Measurements from ENCODE around the gene GNG8. TPM values are rescaled to one million over a fixed set of nuclear protein-coding genes. Genes with fewer than 3 reads are reported as not detected.

Gene GNG8
- total and polyA plus RNA-seq, 10 of the 15 experiments (the other 5 are each of a cell fraction or from before 2014, with no cell fraction given): 1.2 to 6.6 (median 2.7) TPM; not detected in 6

- TF ChIP-seq E4F1 (IDR thresholded peaks at IDR 0.05; ENCODE audit: borderline replicate concordance, partially characterized antibody): no peak
- no peak for TF ChIP-seq RFX5 (IDR thresholded peaks at IDR 0.05; ENCODE audit: low read depth, low read length)
- no peak for TF ChIP-seq BMI1 (IDR thresholded peaks at IDR 0.05; ENCODE audit: borderline replicate concordance)
- TF ChIP-seq HDGF (IDR thresholded peaks at IDR 0.05): no peak
- TF ChIP-seq ZNF622 (IDR thresholded peaks at IDR 0.05): no peak
- TF ChIP-seq POLR2AphosphoS5 (IDR thresholded peaks at IDR 0.05; ENCODE audit: low read length): no peak
- TF ChIP-seq MAX (IDR thresholded peaks at IDR 0.05; ENCODE audit: low read depth, low read length): no peak
- no peak for TF ChIP-seq IRF5 (IDR thresholded peaks at IDR 0.05; ENCODE audit: borderline replicate concordance)
- TF ChIP-seq USF2 (IDR thresholded peaks at IDR 0.05; ENCODE audit: borderline replicate concordance, low read depth, low read length): no peak
- no peak for TF ChIP-seq PAX8 (IDR thresholded peaks at IDR 0.05)
- no peak for TF ChIP-seq FOS (IDR thresholded peaks at IDR 0.05; ENCODE audit: borderline replicate concordance, extremely low read depth, insufficient read length)
- TF ChIP-seq ZSCAN29 (IDR thresholded peaks at IDR 0.05): no peak
- no peak for TF ChIP-seq HDAC2 (IDR thresholded peaks at IDR 0.05)
- TF ChIP-seq SRF (IDR thresholded peaks at IDR 0.05; ENCODE audit: low read depth in 2 of 2, low read length in 2 of 2): no peak
- TF ChIP-seq BCL11A (IDR thresholded peaks at IDR 0.05; ENCODE audit: low read depth, low read length): no peak
- no peak for TF ChIP-seq SREBF1 (IDR thresholded peaks at IDR 0.05; ENCODE audit: low read length)
- TF ChIP-seq GABPA (IDR thresholded peaks at IDR 0.05; ENCODE audit: low read depth): no peak
- peak; percentile 97 for TF ChIP-seq RAD21 (IDR thresholded peaks at IDR 0.05; ENCODE audit: insufficient read depth, low read depth, low read length)
- TF ChIP-seq ZBTB4 (CRISPR knock-in tag; IDR thresholded peaks at IDR 0.05): no peak
- TF ChIP-seq PAX5 (IDR thresholded peaks at IDR 0.05; ENCODE audit: borderline replicate concordance, low read depth, low read length): no peak
- TF ChIP-seq FOXM1 (IDR thresholded peaks at IDR 0.05; ENCODE audit: low read depth, low read length): peak; percentile 44; the same call in 1 of the 2 replicates
- TF ChIP-seq RELA (IDR thresholded peaks at IDR 0.05; ENCODE audit: borderline replicate concordance, partially characterized antibody): peak; percentile 34
- TF ChIP-seq ZBED1 (IDR thresholded peaks at IDR 0.05; ENCODE audit: borderline replicate concordance): no peak
Observed at GRCh38 chr19:46661735-46662592, 26.0 kb upstream of the GNG8 start (continued).
